ENCODE measurements around the gene UBE2V1. TPM values are rescaled to one million over a fixed set of nuclear protein-coding genes. Genes with fewer than 3 reads are reported as not detected.

UBE2V1 gene
- total and polyA plus RNA-seq, 2 of the 13 experiments (the other 11 are each of a cell fraction or from before 2014, with no cell fraction given): 81.3 to 132 TPM

- TF ChIP-seq BCLAF1 (IDR thresholded peaks at IDR 0.05) (no peak), ZNF512 (CRISPR knock-in tag; IDR thresholded peaks at IDR 0.05) (no peak), SP2 (CRISPR knock-in tag; IDR thresholded peaks at IDR 0.05) (no peak), SOX6 (IDR thresholded peaks at IDR 0.05) (no peak), SOX6 (CRISPR knock-in tag; IDR thresholded peaks at IDR 0.05) (no peak), NR2F2 (IDR thresholded peaks at IDR 0.05; ENCODE audit: borderline replicate concordance, low read depth) (no peak), GLMP (CRISPR knock-in tag; IDR thresholded peaks at IDR 0.05; ENCODE audit: borderline replicate concordance) (no peak), RCOR2 (CRISPR knock-in tag; IDR thresholded peaks at IDR 0.05) (no peak), RORA (CRISPR knock-in tag; IDR thresholded peaks at IDR 0.05) (no peak), ZNF543 (CRISPR knock-in tag; IDR thresholded peaks at IDR 0.05) (no peak)
- TF ChIP-seq, protein P1, sequence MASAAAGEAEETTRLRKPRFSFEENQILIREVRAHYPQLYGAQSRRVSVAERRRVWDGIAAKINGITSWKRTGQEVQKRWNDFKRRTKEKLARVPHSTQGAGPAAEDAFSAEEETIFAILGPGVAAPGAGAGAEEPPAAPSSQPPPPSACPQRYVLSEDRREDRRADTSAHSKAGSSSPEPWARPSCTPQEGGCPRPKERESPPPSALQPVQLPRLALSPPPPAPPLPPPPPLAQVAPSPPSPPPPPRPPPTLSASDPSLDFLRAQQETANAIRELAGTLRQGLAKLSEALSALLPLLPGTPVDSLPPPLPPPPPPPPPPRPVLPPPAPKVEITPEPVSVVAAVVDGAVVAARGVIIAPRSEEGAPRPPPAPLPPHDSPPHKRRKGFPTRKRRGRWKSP (CRISPR knock-in tag; IDR thresholded peaks at IDR 0.05): no peak
- TF ChIP-seq, protein P2, sequence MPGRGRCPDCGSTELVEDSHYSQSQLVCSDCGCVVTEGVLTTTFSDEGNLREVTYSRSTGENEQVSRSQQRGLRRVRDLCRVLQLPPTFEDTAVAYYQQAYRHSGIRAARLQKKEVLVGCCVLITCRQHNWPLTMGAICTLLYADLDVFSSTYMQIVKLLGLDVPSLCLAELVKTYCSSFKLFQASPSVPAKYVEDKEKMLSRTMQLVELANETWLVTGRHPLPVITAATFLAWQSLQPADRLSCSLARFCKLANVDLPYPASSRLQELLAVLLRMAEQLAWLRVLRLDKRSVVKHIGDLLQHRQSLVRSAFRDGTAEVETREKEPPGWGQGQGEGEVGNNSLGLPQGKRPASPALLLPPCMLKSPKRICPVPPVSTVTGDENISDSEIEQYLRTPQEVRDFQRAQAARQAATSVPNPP (CRISPR knock-in tag; IDR thresholded peaks at IDR 0.05): no peak
- TF ChIP-seq, protein P3, sequence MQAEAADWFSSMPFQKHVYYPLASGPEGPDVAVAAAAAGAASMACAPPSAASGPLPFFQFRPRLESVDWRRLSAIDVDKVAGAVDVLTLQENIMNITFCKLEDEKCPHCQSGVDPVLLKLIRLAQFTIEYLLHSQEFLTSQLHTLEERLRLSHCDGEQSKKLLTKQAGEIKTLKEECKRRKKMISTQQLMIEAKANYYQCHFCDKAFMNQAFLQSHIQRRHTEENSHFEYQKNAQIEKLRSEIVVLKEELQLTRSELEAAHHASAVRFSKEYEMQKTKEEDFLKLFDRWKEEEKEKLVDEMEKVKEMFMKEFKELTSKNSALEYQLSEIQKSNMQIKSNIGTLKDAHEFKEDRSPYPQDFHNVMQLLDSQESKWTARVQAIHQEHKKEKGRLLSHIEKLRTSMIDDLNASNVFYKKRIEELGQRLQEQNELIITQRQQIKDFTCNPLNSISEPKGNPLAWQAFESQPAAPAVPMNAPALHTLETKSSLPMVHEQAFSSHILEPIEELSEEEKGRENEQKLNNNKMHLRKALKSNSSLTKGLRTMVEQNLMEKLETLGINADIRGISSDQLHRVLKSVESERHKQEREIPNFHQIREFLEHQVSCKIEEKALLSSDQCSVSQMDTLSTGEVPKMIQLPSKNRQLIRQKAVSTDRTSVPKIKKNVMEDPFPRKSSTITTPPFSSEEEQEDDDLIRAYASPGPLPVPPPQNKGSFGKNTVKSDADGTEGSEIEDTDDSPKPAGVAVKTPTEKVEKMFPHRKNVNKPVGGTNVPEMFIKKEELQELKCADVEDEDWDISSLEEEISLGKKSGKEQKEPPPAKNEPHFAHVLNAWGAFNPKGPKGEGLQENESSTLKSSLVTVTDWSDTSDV (CRISPR knock-in tag; IDR thresholded peaks at IDR 0.05): no peak
- TF ChIP-seq, protein P4, sequence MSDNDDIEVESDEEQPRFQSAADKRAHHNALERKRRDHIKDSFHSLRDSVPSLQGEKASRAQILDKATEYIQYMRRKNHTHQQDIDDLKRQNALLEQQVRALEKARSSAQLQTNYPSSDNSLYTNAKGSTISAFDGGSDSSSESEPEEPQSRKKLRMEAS (IDR thresholded peaks at IDR 0.05): no peak
- TF ChIP-seq, protein P5, sequence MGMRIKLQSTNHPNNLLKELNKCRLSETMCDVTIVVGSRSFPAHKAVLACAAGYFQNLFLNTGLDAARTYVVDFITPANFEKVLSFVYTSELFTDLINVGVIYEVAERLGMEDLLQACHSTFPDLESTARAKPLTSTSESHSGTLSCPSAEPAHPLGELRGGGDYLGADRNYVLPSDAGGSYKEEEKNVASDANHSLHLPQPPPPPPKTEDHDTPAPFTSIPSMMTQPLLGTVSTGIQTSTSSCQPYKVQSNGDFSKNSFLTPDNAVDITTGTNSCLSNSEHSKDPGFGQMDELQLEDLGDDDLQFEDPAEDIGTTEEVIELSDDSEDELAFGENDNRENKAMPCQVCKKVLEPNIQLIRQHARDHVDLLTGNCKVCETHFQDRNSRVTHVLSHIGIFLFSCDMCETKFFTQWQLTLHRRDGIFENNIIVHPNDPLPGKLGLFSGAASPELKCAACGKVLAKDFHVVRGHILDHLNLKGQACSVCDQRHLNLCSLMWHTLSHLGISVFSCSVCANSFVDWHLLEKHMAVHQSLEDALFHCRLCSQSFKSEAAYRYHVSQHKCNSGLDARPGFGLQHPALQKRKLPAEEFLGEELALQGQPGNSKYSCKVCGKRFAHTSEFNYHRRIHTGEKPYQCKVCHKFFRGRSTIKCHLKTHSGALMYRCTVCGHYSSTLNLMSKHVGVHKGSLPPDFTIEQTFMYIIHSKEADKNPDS (CRISPR knock-in tag; IDR thresholded peaks at IDR 0.05): no peak
Observed at GRCh38 chr20:50113420-50114224, 672 bp upstream of the UBE2V1 start (continued).
